OCI-LY7 (cell line): ENCODE measurements around the gene SERPIND1.

Source experiments
- EZH2phosphoT487 ChIP-seq: fragments of 200-600 bp; sonication (generic); IDR thresholded peaks from 2 replicates; pipeline ENCODE4 v1.6.1; 2018; ENCODE audit warnings: low read depth, borderline replicate concordance, mild to moderate bottlenecking, mixed run types, antibody characterized with exemption, low read length, moderate library complexity, mixed read lengths
- TF ChIP-seq, protein P1 (sequence below): fragments of 200-600 bp; sonication (generic); conservative IDR thresholded peaks from 2 replicates; pipeline ENCODE4 v1.5.1; 2014; ENCODE audit warnings: mild to moderate bottlenecking, antibody characterized with exemption, low read length, moderate library complexity, mixed read lengths

DNA sequence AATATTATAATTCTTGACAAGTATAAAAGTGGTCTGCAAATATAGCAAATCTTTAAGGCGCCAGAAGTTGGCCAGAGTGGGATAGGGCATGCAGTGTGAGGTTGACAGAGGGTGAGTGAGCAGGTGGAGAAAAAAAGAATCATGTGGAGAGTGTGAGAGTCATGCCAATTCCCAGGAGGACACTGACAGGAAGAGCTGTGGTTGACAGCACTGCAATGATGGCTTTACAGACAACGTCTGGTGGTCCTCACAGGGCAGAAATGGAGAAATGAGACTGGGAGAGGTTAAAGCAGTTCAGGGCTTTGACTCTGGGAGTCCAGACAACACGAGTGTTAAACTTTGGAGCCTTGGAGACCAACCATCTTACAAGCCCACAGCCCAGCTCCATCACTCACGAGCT, 34.9 kb downstream of the SERPIND1 start:
- TF ChIP-seq, protein P1, sequence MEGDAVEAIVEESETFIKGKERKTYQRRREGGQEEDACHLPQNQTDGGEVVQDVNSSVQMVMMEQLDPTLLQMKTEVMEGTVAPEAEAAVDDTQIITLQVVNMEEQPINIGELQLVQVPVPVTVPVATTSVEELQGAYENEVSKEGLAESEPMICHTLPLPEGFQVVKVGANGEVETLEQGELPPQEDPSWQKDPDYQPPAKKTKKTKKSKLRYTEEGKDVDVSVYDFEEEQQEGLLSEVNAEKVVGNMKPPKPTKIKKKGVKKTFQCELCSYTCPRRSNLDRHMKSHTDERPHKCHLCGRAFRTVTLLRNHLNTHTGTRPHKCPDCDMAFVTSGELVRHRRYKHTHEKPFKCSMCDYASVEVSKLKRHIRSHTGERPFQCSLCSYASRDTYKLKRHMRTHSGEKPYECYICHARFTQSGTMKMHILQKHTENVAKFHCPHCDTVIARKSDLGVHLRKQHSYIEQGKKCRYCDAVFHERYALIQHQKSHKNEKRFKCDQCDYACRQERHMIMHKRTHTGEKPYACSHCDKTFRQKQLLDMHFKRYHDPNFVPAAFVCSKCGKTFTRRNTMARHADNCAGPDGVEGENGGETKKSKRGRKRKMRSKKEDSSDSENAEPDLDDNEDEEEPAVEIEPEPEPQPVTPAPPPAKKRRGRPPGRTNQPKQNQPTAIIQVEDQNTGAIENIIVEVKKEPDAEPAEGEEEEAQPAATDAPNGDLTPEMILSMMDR = no peak
- TF ChIP-seq EZH2phosphoT487 = no peak
